K562 (cell line): ENCODE results near the gene F2RL1. TPM values are rescaled to one million over a fixed set of nuclear protein-coding genes. Genes with fewer than 3 reads are reported as not detected.

Source experiments
- ATAC-seq: fragments of 200-7000 bp; cut with Tn5 transposase; 3 replicates; pipeline ENCODE4 v1.9.1; 2020; ENCODE audit warnings: moderate library complexity
- BruUV-seq: library from RNA; stranded (reverse); fragments of 400-500 nt; replicated peaks from 2 replicates; lab custom pipeline; 2021; lab: Mats Ljungman, UMichigan
- CTCF ChIA-PET: fragments of 300-600 bp; formaldehyde crosslinking; extraction: SDS; loops from one replicate; lab custom pipeline; 2021; ENCODE audit warnings: low intra/inter-chr PET ratio; lab: Yijun Ruan, JAX
- POLR2A ChIA-PET: fragments of 300-600, 350-650 bp; sonication (Branson Sonifier 250); formaldehyde crosslinking; extraction: SDS; loops from one replicate; lab custom pipeline; 2021; ENCODE audit warnings: antibody characterized with exemption, inconsistent platforms; lab: Yijun Ruan, JAX
- DNase-seq, 4 experiments: peaks; one replicate each; pipeline versions ENCODE4 v3.0.0 to v3.0.0-alpha.2; 2011 to 2018; ENCODE audit warnings: low spot score in 3 of 4, mixed read lengths in 3 of 4; ENCODE audit errors: extremely low read depth in 1 of 4
- FAIRE-seq: peaks from 2 replicates; lab custom pipeline; 2011; peaks lifted over from hg19 to GRCh38; lab: Jason Lieb, UNC
- H2AFZ ChIP-seq: 2 replicates; pipeline ENCODE4 v1.6.0; 2011; ENCODE audit warnings: low read depth, low read length, control low read depth, inconsistent platforms
- H3K27ac ChIP-seq: fragments of 200-600 bp; 3 replicates; pipeline ENCODE4 v1.8.0; 2011; ENCODE audit warnings: low read depth, mild to moderate bottlenecking, control low read depth, inconsistent platforms, low read length, moderate library complexity, mixed read lengths; ENCODE audit errors: extremely low read depth
- H3K27me3 ChIP-seq, 2 experiments: fragments of 300-600 bp in 1 of 2; 2 replicates in 1 of 2; 3 replicates in 1 of 2; pipeline versions ENCODE4 v1.6.0 to v1.8.0; 2011; ENCODE audit warnings: inconsistent platforms in 2 of 2, low read length in 2 of 2, mild to moderate bottlenecking in 1 of 2, mixed read lengths in 1 of 2, moderate library complexity in 1 of 2; ENCODE audit not compliant: control insufficient read depth in 2 of 2, insufficient read depth in 2 of 2
- H3K36me3 ChIP-seq: fragments of 300-600 bp; 3 replicates; pipeline ENCODE4 v1.8.0; 2011; ENCODE audit warnings: mild to moderate bottlenecking, low read length, inconsistent platforms; ENCODE audit not compliant: control insufficient read depth, insufficient read depth
- H3K4me1 ChIP-seq, 2 experiments: fragments of 200-600 bp in 1 of 2; replicated peaks in 1 of 2; 2 replicates in 1 of 2; 3 replicates in 1 of 2; pipeline versions ENCODE4 v1.5.1 to v1.8.0; 2011; ENCODE audit warnings: inconsistent platforms in 2 of 2, low read length in 2 of 2, mild to moderate bottlenecking in 1 of 2, mixed read lengths in 1 of 2, moderate library complexity in 1 of 2; ENCODE audit not compliant: control insufficient read depth in 2 of 2, insufficient read depth in 2 of 2
- H3K4me2 ChIP-seq: 2 replicates; pipeline ENCODE4 v1.6.1; 2011; ENCODE audit warnings: low read length, control low read depth, inconsistent platforms, mixed read lengths; ENCODE audit not compliant: insufficient read depth
- H3K4me3 ChIP-seq: fragments of 200-600 bp; sonication (generic), shearing (Covaris generic); 2 replicates; pipeline ENCODE4 v1.5.1; 2016; ENCODE audit warnings: control low read depth, inconsistent platforms
- H3K79me2 ChIP-seq: fragments of 200-600 bp; 3 replicates; pipeline ENCODE4 v1.8.0; 2011; ENCODE audit warnings: low read length, inconsistent platforms; ENCODE audit not compliant: control insufficient read depth, insufficient read depth
- H3K9ac ChIP-seq, 2 experiments: 2 replicates each; pipeline versions ENCODE4 v1.6.0 to v1.6.1; 2011; ENCODE audit warnings: low read depth in 2 of 2, low read length in 2 of 2, control low read depth in 1 of 2, inconsistent platforms in 1 of 2, mild to moderate bottlenecking in 1 of 2, mixed read lengths in 1 of 2; ENCODE audit not compliant: insufficient read depth in 1 of 2
- H3K9me1 ChIP-seq: one replicate; pipeline ENCODE4 v1.6.0; 2011; ENCODE audit warnings: inconsistent platforms, mild to moderate bottlenecking, low read length, moderate library complexity; ENCODE audit not compliant: control insufficient read depth, insufficient read depth
- H3K9me3 ChIP-seq: replicated peaks from 2 replicates; pipeline ENCODE4 v1.5.1; 2011; ENCODE audit warnings: low read depth, low read length, inconsistent platforms; ENCODE audit not compliant: control insufficient read depth, insufficient read depth
- H4K20me1 ChIP-seq: replicated peaks from 2 replicates; pipeline ENCODE4 v1.6.1; 2011; ENCODE audit warnings: low read length, inconsistent platforms, mixed read lengths; ENCODE audit not compliant: control insufficient read depth, insufficient read depth
- ATF1 ChIP-seq, 2 experiments: fragments of 450-650 bp in 1 of 2; IDR thresholded peaks; 2 replicates each; pipeline ENCODE4 v1.6.1; 2016; ENCODE audit warnings: missing compliant biosample characterization in 1 of 2, missing genetic modification characterization in 1 of 2
- KLF1 ChIP-seq: fragments of 450-650 bp; IDR thresholded peaks from 2 replicates; pipeline ENCODE4 v1.6.1; 2016; ENCODE audit warnings: missing genetic modification characterization, missing compliant biosample characterization
- RFX1 ChIP-seq: fragments of 450-650 bp; IDR thresholded peaks from 2 replicates; pipeline ENCODE4 v1.6.1; 2016; ENCODE audit warnings: mild to moderate bottlenecking, moderate library complexity
- TARDBP ChIP-seq: fragments of 450-650 bp; IDR thresholded peaks from 2 replicates; pipeline ENCODE4 v1.6.1; 2016
- ZBTB7A ChIP-seq: IDR thresholded peaks from 2 replicates; pipeline ENCODE4 v1.6.1; 2011; ENCODE audit warnings: low read depth, mild to moderate bottlenecking, low read length, moderate library complexity, borderline replicate concordance; ENCODE audit not compliant: control insufficient read depth
- WGBS: fragments of 100-300 bp; shearing (Covaris generic); methylation state at CpG from one replicate; pipeline ENCODE4 v1.1.6; 2016; ENCODE audit warnings: low coverage, mixed read lengths; ENCODE audit not compliant: insufficient coverage; ENCODE audit errors: missing lambda C conversion rate; 5-methylcytosine and 5-hydroxymethylcytosine counted together
- in situ Hi-C: fragments of 300-500 bp; cut with MboI; formaldehyde crosslinking; loops from 4 replicates; pipeline ENCODE4 v1.15.0; 2018; ENCODE audit warnings: inconsistent platforms, mixed read lengths
- intact Hi-C: fragments of 100-400 bp; cut with micrococcal nuclease; formaldehyde crosslinking; loops from 2 replicates; pipeline ENCODE4 v1.14.2; 2022
- polyA plus RNA-seq, 8 experiments: library from polyadenylated mRNA; depleted of rRNA in 4 of 8; stranded (reverse) in 5 of 8; unstranded in 3 of 8; fragments of >200 nt; fragmentation: Nextera tagmentation in 2 of 8; fragmentation: Illumina TruSeq in 1 of 8; extraction: Ambion mirVana in 2 of 8; extraction: Trizol in 1 of 8; gene quantifications; 2 replicates each; pipeline versions ENCODE4 v1.2.1 to v1.2.3, GENCODE V29; 2011 to 2014; ENCODE audit warnings: inconsistent platforms in 1 of 8, missing spikeins in 1 of 8
- total RNA-seq, 7 experiments: library from RNA; depleted of rRNA in 6 of 7; stranded (reverse); fragments of >200 nt in 6 of 7; fragmentation: Illumina TruSeq in 2 of 7; extraction: Trizol in 2 of 7; gene quantifications; 2 replicates each; pipeline versions ENCODE4 v1.2.1 to v1.2.3, GENCODE V29; 2011 to 2021; ENCODE audit warnings: low replicate concordance in 1 of 7
- TF ChIP-seq, protein P1 (sequence below): sonication (generic); formaldehyde crosslinking; IDR thresholded peaks from 2 replicates; pipeline ENCODE4 v1.8.1; 2023; ENCODE audit warnings: mild to moderate bottlenecking, missing genetic modification reagents
- TF ChIP-seq, protein P2 (sequence below): fragments of 450-650 bp; IDR thresholded peaks from 2 replicates; pipeline ENCODE4 v1.6.1; 2014; ENCODE audit warnings: low read depth, mild to moderate bottlenecking, moderate library complexity, borderline replicate concordance

F2RL1 gene
- total and polyA plus RNA-seq, 9 of the 15 experiments (the other 6 are each of a cell fraction or from before 2014, with no cell fraction given) = 0.03 to 0.50 (median 0.27) TPM; not detected in 6

DNA sequence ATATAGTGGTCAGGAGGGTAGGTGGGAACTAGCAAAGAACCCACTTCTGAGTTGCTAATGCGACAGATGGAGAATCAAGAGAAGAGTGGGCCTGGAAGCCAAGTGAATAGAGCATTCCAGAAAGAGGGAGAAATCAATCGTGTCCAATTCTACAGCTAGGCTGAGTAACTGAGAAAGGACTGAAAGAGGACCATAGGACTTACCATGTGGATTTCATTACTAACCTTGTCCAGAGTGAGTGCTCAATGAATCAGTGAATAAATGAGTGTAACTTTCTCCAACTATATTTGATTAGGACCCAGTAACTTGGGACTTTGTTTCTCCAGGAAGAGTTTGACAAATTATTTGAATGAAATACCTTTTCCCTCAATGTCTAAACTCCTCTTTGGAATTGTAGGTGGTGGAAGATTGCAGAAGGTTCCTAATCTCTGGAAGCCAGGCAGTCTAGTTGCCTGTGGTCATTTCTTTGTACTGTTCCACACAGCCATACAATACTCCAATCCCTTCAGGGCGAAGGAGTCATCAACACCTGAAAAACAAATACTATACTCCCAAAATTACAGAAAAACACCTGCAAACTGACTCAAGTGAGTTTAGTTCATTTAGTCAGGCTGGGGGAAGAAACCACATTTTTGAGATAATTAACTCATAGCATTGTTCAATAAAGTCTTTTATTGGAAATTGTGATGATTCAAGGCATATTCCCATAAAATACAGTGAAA lies 2.6 kb upstream of the F2RL1 start:
- Histone ChIP-seq H3K4me2 (no peak overlapping the region), H2AFZ (no peak overlapping the region), H4K20me1 (0 out of 2 replicates have a peak, but pooled peaks cover 4% of the 10 kb centered on the region), H3K9me1 (no peaks in the 10 kb centered on the region), H3K79me2 (no peaks in the 10 kb centered on the region), H3K27me3 (peaks cover 17 to 38% of the 10 kb centered on the region in 2 experiments; a peak in 4 of 5 replicates), H3K27ac (no peak overlapping the region), H3K9me3 (no peaks in the 10 kb centered on the region), H3K36me3 (no peaks in the 10 kb centered on the region), H3K4me3 (no peak overlapping the region), H3K9ac (no peak overlapping the region), H3K4me1 (peaks cover 0 to 15% of the 10 kb centered on the region in 2 experiments; a peak in 3 of 5 replicates)
- ATAC-seq = no peak
- 0% methylated on average over 3 of the region's 3 CpGs for WGBS
- no peak for TF ChIP-seq TARDBP
- TF ChIP-seq ATF1 (CRISPR knock-in tag; IDR thresholded peaks at IDR 0.05) = no peak
- TF ChIP-seq ATF1 (tag; IDR thresholded peaks at IDR 0.05) = no peak
- no peak for TF ChIP-seq RFX1
- TF ChIP-seq, protein P1, sequence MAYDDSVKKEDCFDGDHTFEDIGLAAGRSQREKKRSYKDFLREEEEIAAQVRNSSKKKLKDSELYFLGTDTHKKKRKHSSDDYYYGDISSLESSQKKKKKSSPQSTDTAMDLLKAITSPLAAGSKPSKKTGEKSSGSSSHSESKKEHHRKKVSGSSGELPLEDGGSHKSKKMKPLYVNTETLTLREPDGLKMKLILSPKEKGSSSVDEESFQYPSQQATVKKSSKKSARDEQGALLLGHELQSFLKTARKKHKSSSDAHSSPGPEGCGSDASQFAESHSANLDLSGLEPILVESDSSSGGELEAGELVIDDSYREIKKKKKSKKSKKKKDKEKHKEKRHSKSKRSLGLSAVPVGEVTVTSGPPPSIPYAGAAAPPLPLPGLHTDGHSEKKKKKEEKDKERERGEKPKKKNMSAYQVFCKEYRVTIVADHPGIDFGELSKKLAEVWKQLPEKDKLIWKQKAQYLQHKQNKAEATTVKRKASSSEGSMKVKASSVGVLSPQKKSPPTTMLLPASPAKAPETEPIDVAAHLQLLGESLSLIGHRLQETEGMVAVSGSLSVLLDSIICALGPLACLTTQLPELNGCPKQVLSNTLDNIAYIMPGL (CRISPR knock-in tag) = no peak
- TF ChIP-seq ZBTB7A = no peak
- TF ChIP-seq, protein P2, sequence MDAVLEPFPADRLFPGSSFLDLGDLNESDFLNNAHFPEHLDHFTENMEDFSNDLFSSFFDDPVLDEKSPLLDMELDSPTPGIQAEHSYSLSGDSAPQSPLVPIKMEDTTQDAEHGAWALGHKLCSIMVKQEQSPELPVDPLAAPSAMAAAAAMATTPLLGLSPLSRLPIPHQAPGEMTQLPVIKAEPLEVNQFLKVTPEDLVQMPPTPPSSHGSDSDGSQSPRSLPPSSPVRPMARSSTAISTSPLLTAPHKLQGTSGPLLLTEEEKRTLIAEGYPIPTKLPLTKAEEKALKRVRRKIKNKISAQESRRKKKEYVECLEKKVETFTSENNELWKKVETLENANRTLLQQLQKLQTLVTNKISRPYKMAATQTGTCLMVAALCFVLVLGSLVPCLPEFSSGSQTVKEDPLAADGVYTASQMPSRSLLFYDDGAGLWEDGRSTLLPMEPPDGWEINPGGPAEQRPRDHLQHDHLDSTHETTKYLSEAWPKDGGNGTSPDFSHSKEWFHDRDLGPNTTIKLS = no peak
- TF ChIP-seq KLF1 (tag) = no peak
- intact Hi-C loops (no loop called here), in situ Hi-C loops (no loop called here)
- BruUV-seq = no TSS peak
- no peak for FAIRE-seq
- ChIA-PET POLR2A (no interaction called here), CTCF (no interaction called here)
- DNase-seq = no peak
